Stimulated activated CD4-positive, alpha-beta T cell treated with anti-CD3 and anti-CD28 coated beads, Interleukin-1b, Interleukin-23, amount 100 ng/mL, for 4 hours (primary cell): ENCODE measurements around the gene ERFL.

ENCODE experiments used
- DNase-seq, 2 donors: peaks; one replicate each; pipeline ENCODE4 v3.0.0-alpha.2; 2020; ENCODE audit warnings: low read depth in 2 of 2

ERFL gene

DNA sequence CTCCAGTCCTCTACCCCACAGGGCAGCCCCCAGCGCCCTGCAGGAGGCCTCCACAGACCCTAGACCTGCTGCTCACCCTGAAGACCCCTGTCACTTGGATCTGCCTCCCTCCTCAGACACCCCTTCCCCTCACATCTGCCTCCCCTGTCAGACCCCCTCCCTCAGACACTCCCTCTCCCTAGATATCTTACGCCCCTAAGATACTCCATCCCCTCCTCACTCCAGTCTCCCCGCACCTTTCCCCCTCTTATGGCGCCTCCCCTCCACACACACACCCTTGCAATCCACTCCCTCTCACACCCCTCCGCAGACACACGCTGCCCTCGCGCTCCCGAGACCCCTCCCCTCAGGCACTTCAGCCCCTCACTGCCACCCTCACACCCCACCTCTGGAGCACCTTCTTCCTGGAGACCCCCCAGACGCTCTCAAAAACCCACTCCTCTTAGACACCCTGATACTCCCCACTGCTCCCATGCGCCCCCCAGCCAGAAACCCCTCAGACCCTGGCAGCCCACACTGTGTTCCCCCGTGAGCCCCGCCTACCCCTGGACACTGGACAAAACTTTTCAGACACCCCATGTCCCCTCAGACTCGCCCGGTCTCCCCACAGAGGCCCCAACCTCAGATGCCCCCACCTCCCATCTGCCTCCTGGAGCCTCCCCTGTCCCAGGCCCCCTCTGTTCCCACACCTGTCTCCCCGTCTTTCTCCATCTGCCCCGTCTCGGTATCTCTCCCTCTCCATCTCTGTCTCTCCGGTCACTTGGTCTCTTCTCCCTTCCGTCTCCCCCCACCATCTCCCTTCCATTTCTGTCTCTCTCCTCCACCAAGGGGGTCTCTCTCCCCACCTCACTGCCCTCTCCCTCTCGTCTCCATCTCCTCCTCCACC, 14.5 kb downstream of the ERFL start:
- no peak for DNase-seq

DNA sequence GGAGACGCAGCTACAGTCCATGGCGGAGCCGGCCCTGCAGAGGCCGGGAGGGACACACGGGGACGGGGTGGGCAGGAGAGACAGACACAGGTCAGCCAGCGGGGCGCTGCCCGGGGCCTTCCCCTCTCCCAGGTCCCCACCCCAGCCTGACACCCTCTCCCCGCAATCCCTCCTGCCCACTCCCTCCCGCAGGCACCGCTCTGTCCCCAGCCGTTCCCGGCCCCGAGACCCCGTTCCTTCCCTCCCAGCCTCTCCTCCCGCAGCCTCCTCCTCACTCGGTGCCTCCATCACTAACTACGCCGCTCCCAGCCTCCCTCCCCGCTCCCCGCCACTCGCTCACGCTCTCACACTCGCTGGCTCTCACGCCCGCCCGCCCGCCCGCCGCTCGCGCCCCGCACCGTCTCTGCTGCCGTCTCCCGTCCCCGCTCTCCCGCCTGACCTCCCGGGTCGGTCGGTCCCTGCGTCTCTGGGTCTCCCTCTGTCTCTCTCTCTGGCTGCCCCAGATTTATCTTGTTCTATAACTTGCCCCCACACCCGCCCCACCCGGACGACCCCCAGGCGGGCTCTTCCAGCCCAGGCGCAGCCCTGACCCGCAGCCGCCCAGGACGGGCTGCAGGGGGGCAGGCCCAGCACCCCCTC, 15.2 kb downstream of the ERFL start:
- DNase-seq, result no peak

DNA sequence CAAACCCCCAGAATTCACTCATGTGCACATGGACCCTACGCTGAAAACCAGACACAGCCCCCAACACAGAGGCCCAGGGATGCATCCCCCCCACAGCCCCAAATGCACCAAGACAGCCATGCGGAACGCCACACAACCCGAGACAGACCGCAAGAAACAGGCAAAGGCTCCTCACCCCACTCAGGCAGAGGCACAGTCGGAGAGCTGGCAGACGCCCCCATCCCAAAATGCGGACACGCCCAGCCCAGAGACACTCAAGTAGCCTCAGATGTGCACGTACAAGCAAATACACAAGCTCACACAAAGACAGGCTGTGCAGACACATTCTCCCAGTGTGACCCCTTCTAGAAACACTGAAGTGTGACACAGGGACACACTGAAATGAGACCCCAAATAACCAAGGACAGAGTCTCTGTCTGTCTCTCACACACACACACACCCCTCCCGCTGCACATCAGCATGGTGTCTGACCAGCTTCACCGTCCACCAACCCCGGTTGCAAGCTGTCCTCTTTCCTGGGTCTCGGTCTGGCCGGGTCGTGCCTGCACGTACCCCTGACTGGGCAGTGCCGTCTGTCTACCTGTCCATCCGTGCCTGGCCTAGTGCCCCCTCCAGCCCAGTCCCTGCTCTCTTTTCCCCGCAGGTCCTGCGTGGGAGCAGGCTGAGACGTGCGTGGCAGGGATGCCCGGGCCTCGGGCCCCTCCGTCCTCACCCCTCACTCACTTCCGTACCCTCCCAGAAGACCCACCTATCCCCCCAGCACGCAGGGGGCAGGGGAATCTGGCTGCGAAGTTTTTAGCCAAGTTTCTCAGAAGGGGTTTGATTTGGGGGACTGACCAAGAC, 16.1 kb downstream of the ERFL start:
- DNase-seq, result no peak

DNA sequence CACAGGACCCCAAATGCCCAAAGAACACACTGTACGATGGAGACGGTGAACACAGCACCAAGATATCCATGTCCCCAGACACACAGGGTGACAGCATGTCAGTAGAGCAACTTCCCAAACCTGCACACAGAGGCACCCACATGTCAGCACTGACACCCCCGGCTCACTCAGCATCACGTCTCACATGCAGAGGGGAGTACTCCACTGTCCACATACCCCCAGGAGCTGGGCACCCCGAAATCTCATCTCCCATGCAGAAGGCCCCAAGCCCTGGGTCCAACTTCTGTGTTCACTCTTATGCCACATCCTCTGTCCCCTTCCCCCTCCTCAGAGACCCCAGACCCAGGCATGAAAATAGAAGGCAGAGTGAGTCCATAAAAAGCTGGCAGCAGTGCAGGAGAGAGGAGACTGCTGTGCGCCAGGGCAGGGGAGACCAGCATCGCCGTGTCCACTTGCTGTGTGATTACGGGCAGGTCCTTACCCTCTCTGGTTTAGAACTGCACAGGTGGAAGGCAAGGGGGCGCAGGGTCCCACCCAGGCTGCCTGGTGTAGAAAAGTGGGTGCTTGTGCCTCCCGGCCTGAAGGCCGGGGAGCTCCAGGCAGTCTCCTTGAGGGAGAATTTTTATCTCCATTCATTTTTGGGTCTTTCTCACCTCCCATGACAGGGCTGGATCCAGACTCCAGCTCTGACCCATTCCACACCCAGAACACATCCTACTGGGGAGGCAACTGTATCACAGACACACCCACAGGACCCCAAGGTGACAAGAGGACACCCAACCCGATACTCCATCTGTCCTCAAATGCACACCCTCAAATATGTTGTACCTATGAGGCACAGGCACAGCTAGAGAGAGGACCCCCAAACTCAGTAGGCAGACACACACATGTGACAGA, 17.0 kb downstream of the ERFL start:
- no peak for DNase-seq

DNA sequence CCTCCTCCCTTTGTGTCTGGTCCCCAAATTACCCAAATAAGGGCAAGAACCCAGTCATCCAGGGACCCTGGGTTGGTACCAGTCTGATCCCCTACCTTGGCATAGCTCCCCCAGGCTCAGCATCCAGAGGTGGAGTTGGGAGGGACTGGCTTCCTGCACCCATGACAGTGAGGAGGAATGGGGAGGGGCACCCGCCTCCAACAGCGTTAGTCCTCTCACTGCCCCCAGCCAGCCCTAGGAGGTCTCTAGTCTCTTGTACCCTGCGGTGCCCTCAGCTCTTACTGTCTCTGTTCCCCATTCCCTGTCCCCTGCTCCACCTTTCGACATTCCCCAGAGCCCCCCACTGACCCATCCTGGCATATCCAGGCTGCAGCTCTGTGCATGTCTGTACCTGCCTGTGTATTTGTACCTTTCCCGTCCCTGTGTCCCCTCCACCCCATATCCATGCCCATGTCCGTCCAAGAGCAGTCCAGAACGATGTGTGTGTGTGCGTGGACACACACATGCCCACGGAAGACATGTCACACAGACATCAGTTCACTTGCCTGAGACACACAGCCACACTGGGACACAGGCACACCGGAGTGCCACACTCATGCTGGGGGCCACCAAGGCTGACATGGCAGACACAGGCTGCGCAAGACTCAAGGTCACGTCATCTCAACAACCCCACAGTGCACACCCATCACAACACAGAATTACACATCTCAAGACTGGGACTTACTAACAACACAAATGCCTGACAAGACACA, 17.8 kb downstream of the ERFL start:
- no peak for DNase-seq

DNA sequence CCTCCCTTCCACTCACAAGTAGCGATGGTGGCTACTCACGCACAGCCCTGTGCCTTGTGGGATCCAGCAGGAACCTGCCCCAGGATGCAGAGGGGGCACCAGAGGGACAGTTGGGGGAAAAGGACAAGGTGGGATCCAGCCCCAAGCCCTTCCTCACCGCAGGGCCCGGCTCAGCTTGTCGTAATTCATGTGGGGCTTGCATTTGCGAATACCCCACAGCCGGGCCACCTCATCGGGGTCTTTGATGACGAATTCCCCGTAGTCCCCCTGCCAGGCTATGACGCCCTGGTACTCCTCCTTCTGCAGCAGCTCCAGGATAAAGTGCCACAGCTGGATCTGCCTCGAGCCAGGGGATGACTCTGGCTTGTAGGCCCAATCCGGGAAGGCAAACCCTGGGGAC, 18.5 kb downstream of the ERFL start:
- DNase-seq, result no peak

DNA sequence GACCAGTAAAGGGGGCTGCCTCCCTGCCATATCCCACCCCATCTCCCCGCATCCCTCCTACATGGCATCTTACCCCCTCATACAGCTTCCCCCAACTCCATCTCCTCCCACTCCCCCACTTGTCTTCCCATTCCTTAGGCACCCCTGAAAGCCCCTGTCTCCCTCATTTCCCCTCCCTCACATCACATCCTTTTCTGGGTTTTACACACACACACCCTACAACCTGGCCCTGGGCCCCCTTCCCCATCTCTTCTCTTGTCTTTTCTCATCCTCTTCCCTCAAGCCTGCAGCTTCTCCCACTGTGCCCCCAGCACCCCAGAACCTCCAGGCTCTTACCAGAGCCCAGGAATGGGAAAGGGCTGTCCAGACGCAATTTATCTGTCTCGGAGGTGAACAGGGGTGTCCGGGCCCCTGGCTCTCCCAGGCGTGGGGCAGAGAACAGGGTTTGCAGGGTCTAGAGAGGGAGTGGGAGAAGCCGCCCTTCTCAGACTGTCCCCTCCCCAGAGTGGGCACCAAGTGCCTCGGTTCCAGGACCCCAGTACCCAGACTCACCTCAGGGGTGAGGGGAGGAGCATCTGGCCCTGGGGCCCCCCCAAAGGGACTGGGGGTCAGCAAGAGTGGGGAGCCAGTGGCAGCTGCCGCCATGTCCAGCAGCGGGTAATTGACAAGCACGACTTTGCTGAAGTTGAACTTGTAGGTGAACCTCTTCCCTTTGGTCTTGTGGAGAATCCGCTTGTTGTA, 19.4 kb downstream of the ERFL start:
- DNase-seq, result no peak

DNA sequence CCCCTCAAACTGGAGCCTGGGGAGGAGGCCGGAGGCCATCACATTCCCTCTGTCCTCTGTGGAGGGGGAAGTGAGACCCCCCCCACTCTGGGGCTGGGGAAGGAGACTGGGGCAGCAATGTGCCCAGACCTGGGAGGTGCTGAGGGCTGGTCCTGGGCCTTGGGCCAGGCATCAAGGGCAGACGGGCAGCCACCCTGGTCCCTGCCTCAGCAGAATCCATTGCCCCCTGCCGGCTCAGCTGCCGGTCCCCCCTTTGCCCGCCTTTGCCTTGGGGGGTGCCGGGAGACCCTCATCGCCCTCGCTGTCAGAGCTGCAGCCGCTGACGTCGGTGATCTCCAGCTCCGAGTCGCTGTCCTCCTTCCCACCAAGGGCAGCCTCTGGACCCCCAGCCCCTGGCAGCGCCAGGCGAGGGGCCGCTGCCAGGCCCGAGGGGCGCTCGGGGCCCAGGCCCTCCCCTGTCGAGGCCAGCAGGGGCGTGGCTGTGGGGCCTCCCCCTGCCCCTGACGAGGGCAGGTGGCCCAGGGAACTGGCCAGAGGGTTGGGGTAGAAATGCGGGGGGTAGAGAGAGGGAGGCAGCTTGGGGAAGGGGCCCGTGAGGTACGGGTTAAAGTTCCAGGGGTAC, 20.1 kb downstream of the ERFL start:
- no peak for DNase-seq

DNA sequence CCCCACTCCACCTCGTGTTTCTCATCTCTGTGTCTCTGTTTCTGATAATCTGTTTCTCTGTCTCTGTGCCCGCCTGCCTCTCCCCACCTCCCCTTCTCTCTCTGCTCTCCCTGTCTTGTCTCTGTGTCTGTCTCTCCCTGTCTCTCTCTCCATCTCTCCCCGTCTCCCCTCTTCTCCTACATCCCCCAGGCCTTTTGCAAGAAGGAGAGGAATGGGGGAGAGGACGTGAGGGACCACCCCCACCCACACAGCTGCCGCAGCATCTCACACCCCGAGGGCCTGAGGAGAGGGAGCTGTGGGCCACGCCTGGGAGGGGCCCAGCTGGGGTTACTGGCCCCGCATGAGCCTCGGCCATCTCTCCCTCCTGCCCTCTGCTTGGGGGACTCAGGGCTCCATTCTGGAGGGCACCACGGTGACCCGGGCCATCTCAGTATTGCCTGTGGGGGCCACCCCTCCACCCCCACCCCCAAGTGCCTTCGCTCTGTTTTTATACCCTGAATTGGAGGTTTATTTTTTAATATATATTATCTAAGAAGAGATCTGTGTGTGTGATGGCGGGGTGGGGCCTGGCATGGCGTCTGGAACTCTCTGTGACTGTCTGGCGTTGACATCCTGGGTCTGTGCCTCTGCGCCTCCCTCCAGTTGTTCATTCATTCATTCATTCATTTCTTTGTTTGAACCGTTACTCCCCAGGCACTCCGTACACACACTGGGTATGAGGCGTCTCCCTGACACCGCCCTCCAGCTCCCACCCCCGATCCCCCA, 21.2 kb downstream of the ERFL start:
- DNase-seq, result no peak

DNA sequence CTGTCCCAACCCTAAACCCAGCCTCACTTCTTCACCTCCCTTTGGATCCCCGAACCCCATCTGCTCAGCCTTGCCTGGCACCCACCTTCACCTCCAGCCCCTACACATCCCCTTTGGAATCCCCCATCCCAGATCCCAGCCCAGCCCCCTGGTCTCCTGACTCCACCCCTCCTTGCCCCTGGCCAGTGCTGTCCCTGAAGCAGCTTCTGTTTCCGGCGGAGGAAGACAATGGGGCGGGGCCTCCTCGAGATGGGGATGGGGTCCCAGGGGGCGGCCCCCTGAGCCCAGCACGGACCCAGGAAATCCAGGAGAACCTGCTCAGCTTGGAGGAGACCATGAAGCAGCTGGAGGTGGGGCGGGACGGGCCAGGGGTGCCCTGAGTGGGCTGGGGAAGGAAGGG, 22.0 kb downstream of the ERFL start:
- no peak for DNase-seq

DNA sequence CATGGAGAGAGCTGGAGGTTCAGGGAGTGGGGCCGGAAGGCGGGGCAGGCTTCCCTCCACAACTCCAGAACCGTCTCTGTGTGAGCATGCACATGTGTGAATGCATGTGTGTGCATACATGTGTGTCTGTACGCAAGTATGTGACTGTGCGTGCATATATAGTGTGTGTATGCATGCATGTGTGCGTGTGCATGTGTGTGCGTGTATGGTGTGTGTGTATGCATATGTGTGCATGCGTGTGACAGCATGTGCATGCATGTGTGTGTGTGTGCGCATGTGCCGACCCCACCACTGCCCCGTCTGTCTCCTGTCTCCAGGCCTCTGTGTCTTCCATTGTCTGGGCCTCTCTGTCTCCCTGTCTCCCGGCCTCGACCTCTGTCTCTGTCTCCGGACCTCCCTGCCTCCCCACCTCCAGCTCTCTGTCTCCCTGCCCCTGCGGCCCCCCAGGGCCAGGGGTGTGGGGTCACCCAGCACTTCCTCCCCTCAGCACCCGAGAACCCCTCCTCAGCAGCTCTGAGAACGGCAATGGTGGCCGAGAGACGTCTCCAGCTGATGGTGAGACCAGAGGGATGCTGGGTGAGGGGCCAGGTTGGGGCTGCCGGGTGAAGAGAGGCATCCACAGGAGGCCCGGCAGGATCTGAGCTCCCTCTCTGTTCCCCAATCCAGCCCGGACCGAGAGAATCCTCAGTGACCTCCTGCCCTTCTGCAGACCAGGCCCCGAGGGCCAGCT, 22.8 kb downstream of the ERFL start:
- DNase-seq, result no peak

DNA sequence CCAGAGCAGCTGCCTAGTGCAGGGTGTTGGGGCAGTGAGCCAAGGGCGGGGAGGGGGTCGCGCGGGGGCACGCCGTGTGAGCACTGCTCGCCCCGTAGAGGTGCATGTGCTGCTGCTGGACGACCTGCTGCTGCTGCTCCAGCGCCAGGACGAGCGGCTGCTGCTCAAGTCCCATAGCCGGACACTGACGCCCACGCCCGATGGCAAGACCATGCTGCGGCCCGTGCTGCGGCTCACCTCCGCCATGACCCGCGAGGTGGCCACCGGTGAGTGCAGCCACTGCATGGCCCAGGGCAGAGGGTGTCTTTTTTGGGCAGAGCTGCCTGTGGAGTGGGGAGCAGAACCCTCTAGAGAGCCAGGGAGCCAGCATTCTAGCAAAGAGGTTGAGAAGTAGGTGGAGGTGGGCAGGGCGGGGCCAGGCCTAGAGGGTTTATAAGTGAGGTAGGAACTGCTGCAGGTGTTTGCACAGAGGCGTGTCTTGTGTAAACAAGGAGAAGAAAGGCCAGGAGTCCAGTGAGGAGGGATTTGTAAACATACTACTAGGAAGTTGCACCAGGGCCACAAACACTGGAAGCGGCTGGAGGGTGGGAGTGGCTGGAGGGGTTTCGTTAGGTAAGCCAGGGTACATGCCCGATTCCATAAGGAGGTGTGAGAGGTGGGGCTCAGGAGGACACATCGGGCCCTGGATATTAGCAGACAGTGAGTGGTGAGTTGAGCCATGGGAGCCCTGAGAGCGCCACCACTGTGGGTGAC, 24.0 kb downstream of the ERFL start:
- DNase-seq, result no peak

DNA sequence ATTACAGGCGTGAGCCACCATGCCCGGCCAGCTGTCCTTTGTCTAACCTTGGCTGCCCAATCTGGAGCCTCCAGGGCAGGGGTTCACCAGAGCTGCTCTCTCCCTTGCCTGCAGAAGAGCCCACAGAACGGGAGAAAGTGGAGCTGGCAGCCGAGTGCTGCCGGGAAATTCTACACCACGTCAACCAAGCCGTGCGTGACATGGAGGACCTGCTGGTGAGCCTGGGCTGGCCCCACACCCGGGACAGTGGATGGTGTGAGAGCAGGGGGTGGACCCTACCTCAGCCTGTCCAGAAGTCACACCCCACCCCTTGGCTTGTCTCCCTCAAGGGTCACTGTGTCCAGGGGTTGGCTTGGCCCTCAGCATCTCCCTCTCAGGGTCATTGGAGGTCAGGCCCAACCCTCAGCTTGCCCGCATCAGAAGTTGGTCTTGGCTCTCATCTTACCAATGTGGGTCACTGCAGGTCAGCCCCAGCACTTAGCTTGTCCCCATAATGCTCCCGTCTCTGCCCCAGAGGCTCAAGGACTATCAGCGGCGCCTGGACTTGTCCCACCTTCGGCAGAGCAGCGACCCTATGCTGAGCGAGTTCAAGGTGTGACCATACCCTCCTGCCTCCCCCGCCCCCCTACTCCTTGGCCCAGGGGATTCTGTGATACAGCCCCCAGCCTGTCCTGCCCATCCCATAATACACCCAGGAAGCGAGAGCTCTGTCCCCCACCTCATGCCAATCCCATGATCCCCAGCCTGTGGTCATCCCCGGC, 24.9 kb downstream of the ERFL start:
- no peak for DNase-seq

DNA sequence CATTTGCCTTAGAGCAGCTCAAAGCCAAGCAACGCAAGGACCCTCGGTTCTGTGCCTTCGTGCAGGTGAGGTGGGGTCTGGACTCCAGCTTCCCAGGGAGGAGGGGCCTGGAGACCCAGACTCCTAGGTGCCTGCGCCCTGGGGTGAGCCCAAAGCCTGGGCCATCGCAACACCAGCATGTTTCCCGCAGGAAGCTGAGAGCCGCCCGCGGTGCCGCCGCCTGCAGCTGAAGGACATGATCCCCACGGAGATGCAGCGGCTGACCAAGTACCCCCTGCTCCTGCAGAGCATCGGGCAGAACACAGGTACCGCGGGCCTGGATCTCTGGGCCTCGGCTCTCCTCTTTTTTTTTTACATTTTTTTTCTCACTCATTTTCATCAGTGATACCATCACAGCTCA, 25.7 kb downstream of the ERFL start:
- DNase-seq, result no peak

DNA sequence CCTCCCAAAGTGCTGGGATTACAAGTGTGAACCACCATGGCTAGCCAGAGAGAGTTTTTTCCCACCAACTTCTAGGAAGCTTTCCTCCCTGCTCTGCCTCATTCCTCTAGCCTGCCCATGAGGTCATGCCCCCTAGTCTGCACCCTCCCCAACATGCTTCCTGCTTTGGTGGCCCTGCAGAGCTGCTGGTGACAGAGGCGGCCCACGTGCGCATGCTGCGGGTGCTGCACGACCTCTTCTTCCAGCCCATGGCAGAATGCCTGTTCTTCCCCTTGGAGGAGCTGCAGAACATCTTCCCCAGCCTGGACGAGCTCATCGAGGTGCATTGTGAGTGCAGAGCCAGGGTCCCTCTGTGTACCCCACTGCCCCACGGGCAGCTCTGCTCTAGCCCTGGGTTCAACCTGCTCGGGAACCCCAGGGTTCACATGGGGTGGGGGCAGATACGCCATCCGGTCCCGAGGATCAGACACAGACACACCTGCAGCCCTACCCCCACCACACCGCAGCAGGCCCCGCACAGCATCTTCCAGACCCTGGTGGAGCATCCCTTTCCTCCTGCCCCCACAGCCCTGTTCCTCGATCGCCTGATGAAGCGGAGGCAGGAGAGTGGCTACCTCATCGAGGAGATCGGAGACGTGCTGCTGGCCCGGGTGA, 26.4 kb downstream of the ERFL start:
- DNase-seq, result no peak

DNA sequence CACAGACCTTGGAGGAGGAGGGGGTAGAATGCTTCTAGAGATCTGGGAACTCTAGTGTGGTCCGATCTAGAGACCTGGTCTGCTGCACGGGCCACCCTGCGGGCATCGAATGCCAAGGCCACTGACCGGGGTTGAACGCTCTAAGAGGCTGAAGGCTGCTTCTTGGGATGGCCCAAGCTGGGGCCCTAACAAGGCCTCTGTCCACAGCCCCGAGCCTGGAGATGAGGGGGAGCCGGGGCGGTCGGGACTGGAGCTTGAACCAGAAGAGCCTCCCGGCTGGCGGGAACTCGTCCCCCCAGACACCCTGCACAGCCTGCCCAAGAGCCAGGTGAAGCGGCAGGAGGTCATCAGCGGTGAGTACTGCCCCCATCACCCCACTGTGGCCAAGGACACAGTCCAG, 30.0 kb downstream of the ERFL start:
- no peak for DNase-seq
